ENCODE results near the gene RCL1. TPM values are rescaled to one million over a fixed set of nuclear protein-coding genes. Genes with fewer than 3 reads are reported as not detected.

The RCL1 gene
- total and polyA plus RNA-seq, 2 of the 13 experiments (the other 11 are each of a cell fraction or from before 2014, with no cell fraction given), result 22.3 to 31.6 TPM

- TF ChIP-seq ZNF691 (CRISPR knock-in tag; IDR thresholded peaks at IDR 0.05; ENCODE audit: borderline replicate concordance, low read depth) (peak; percentile 82), ZNF616 (CRISPR knock-in tag; IDR thresholded peaks at IDR 0.05; ENCODE audit: low read depth) (no peak), ZBTB37 (CRISPR knock-in tag; IDR thresholded peaks at IDR 0.05) (no peak), HNRNPUL1 (IDR thresholded peaks at IDR 0.05; ENCODE audit: low read depth, low read length) (no peak), NFE2 (CRISPR knock-in tag; IDR thresholded peaks at IDR 0.05) (no peak), ZNF276 (CRISPR knock-in tag; IDR thresholded peaks at IDR 0.05; ENCODE audit: low read depth) (0 out of 2 replicates have a peak, but pooled peaks have one; percentile 53), TIGD3 (CRISPR knock-in tag; IDR thresholded peaks at IDR 0.05; ENCODE audit: borderline replicate concordance) (no peak), NFE2L2 (IDR thresholded peaks at IDR 0.05; ENCODE audit: low read length) (no peak), MYNN (CRISPR knock-in tag; IDR thresholded peaks at IDR 0.05; ENCODE audit: low read depth) (no peak), TCF7L2 (IDR thresholded peaks at IDR 0.05; ENCODE audit: low read depth, low read length) (no peak), TEAD2 (CRISPR knock-in tag; IDR thresholded peaks at IDR 0.05) (no peak), ZNF264 (CRISPR knock-in tag; IDR thresholded peaks at IDR 0.05) (0 out of 2 replicates have a peak, but pooled peaks have one; percentile 49), CTCF (CRISPR knock-in tag; IDR thresholded peaks at IDR 0.05) (no peak), ZNF207 (IDR thresholded peaks at IDR 0.05; ENCODE audit: borderline replicate concordance) (no peak), SKI (IDR thresholded peaks at IDR 0.05; ENCODE audit: partially characterized antibody) (peak; percentile 92)
These were observed at the start of gene RCL1 (continued) for GRCh38 chr9:4792572-4793458.

All from HepG2 (cell line).